Tibial artery (tissue), 4 donors: ENCODE data around the gene ATMIN.

Source experiments
- DNase-seq, 2 donors: peaks; one replicate each; pipeline ENCODE4 v3.0.0-alpha.2; 2019
- H3K27ac ChIP-seq, 2 donors: fragments of 200-600 bp; sonication (generic) in 1 of 2; 1 replicate in 1 of 2; 2 replicates in 1 of 2; pipeline ENCODE4 v1.5.1; 2018 to 2019; ENCODE audit warnings: mild to moderate bottlenecking in 1 of 2
- H3K27me3 ChIP-seq, 2 donors: fragments of 200-600 bp; sonication (generic) in 1 of 2; one replicate each; pipeline versions ENCODE4 v1.5.1 to v1.6.0; 2016 to 2019
- H3K36me3 ChIP-seq, 3 donors: fragments of 200-600 bp; sonication (generic) in 2 of 3; one replicate each; pipeline ENCODE4 v1.5.1; 2016 to 2019; ENCODE audit warnings: mild to moderate bottlenecking in 2 of 3
- H3K4me1 ChIP-seq, 4 donors: fragments of 200-600 bp; sonication (generic) in 2 of 4; 1 replicate in 3 of 4; 2 replicates in 1 of 4; pipeline ENCODE4 v1.5.1; 2016 to 2019
- H3K4me3 ChIP-seq, 2 donors: fragments of 200-600 bp; sonication (generic) in 1 of 2; 1 replicate in 1 of 2; 2 replicates in 1 of 2; pipeline ENCODE4 v1.5.1; 2018 to 2019; ENCODE audit warnings: mild to moderate bottlenecking in 2 of 2
- H3K9me3 ChIP-seq, 3 donors: fragments of 200-600 bp; sonication (generic) in 1 of 3; one replicate each; pipeline ENCODE4 v1.5.1; 2016 to 2019
- intact Hi-C: fragments of 100-400 bp; cut with DNase I; formaldehyde crosslinking; loops from one replicate; pipeline ENCODE4 v1.15.0; 2023; ENCODE audit warnings: low total_unique reads
- TF ChIP-seq, protein P1 (sequence below), 2 experiments: fragments of 200-600 bp in 1 of 2; fragments of 450-650 bp in 1 of 2; IDR thresholded peaks; one replicate each; pipeline ENCODE4 v1.5.1; 2017 to 2019; ENCODE audit warnings: antibody characterized with exemption in 2 of 2, mild to moderate bottlenecking in 1 of 2, moderate library complexity in 1 of 2

Gene ATMIN

DNA sequence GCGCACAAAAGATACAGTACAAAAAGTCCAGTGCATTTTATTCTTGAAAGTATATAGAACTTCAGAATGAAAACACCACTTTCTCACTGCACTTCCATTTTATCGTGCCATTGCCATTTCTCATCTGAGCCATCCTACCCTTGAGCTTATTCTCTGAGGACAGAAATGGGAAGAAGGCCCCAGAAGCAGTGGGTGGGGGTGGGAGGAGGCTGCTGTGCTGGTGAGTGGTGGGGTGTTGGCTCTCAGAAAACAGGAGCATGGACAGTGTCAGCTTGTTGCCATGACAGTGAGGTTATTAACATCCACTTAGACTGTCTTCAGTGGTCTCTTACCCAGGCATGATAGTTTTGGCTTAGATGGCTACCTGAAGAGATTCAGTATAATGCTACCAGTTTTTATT is 4.5 kb downstream of the ATMIN start:
- Histone ChIP-seq H3K9me3 (no peaks in the 10 kb centered on the region), H3K36me3 (peaks cover 40 to 54% (median 41%) of the 10 kb centered on the region in 3 donors), H3K4me3 (no peak overlapping the region), H3K27ac (no peak overlapping the region), H3K27me3 (no peaks in the 10 kb centered on the region), H3K4me1 (peaks cover 0 to 34% (median 15%) of the 10 kb centered on the region in 4 donors)
- TF ChIP-seq, protein P1, sequence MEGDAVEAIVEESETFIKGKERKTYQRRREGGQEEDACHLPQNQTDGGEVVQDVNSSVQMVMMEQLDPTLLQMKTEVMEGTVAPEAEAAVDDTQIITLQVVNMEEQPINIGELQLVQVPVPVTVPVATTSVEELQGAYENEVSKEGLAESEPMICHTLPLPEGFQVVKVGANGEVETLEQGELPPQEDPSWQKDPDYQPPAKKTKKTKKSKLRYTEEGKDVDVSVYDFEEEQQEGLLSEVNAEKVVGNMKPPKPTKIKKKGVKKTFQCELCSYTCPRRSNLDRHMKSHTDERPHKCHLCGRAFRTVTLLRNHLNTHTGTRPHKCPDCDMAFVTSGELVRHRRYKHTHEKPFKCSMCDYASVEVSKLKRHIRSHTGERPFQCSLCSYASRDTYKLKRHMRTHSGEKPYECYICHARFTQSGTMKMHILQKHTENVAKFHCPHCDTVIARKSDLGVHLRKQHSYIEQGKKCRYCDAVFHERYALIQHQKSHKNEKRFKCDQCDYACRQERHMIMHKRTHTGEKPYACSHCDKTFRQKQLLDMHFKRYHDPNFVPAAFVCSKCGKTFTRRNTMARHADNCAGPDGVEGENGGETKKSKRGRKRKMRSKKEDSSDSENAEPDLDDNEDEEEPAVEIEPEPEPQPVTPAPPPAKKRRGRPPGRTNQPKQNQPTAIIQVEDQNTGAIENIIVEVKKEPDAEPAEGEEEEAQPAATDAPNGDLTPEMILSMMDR (IDR thresholded peaks at IDR 0.05), result no peak
- no peak for DNase-seq
- intact Hi-C loops, result no loop called here

DNA sequence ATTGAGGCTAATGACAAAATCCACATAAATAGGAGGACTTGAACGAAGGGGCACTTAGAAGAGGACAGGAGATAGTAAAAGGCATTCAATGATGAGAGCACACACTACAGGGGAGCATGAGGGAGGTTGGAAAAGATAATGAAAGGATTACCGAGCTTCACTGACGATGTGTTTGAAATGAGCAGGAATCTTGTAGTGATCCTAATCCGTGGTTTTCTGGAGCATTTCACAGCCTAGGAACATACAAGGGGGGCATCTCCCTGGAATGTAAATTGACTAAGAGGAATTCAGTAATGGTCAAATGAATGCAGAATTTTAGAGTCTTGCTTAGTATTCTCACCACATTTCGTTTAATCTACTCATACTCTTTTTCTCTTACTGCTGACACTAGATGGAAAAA is 5.2 kb downstream of the ATMIN start:
- Histone ChIP-seq H3K27ac (no peak overlapping the region), H3K36me3 (peaks cover 46 to 61% (median 47%) of the 10 kb centered on the region in 3 donors), H3K4me1 (peaks cover 0 to 34% (median 14%) of the 10 kb centered on the region in 4 donors), H3K27me3 (no peaks in the 10 kb centered on the region), H3K9me3 (no peaks in the 10 kb centered on the region), H3K4me3 (no peak overlapping the region)
- DNase-seq, result no peak
- TF ChIP-seq, protein P1 (IDR thresholded peaks at IDR 0.05), result no peak
- intact Hi-C loops, result no loop called here

DNA sequence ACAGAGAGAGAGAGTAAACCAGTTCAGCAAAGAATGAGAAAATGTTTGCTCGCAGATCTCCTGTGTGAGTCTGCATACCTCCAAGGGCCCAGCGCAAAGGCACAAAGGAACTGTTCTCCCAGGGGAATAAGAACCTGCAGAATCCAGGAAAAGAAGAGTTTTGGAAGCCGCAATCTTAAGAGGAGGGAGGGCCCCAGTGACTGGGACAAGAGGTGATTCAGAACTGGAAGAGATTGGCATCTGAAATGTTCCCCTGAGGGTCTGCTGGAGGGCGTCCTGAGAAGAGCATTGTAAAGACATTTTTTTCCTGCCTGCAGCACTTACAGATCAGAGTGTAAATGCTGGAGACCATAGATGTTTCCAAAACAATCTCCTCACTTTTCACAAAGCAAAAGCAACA is 6.1 kb downstream of the ATMIN start:
- H3K4me3 ChIP-seq, result no peak overlapping the region
- H3K9me3 ChIP-seq, result no peaks in the 10 kb centered on the region
- H3K36me3 ChIP-seq, result peaks cover 46 to 63% (median 47%) of the 10 kb centered on the region in 3 donors
- peaks cover 0 to 30% (median 11%) of the 10 kb centered on the region in 4 donors for H3K4me1 ChIP-seq
- no peak overlapping the region for H3K27ac ChIP-seq
- TF ChIP-seq, protein P1 (IDR thresholded peaks at IDR 0.05), result no peak
- no peak for DNase-seq
- intact Hi-C loops, result no loop called here
- no peaks in the 10 kb centered on the region for H3K27me3 ChIP-seq

DNA sequence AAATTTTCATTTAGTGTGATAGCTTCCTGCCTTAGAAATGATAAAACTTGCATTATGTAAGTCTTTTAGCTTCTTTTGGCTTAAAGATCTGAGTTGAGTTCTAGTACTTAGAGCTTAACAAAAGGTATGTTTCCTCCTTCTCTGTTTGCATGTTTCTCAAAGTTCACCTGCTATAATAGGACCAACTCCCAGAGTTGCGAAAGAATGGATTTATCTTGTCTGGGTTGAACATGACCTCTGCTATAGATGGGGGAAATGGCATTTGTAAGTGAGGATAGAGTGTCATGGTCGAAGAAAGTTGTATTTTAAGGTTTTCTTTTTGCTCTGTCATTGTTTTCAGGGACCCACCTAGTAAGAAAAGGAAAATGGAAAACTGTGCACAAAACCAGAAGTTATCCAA is 7.2 kb downstream of the ATMIN start:
- peaks cover 46 to 63% (median 47%) of the 10 kb centered on the region in 3 donors for H3K36me3 ChIP-seq
- peaks cover 0 to 19% (median 3%) of the 10 kb centered on the region in 4 donors for H3K4me1 ChIP-seq
- no peak overlapping the region for H3K27ac ChIP-seq
- H3K27me3 ChIP-seq, result no peaks in the 10 kb centered on the region
- H3K9me3 ChIP-seq, result no peaks in the 10 kb centered on the region
- TF ChIP-seq, protein P1 (IDR thresholded peaks at IDR 0.05), result no peak
- no peak overlapping the region for H3K4me3 ChIP-seq
- no peak for DNase-seq
- intact Hi-C loops, result no loop called here

DNA sequence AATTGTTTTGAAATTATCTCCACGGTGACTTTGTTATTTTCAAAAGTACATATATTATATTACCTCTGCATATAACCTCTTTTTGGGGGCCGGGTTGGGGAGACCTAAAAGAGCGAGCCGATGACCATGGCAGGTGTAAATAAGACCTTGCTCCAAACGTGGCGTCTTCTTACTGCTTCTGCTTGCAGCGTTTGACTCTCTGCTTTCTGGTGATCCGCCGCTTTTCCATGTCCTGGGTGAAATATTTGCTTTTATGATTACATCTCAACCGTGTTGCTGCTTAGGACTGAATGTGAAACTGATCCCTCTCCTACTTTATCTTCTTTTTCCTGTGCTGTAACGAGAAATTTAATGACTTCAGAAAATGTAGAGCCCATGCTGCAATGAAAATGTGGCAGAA is 18.1 kb downstream of the ATMIN start:
- peaks cover 4 to 10% (median 10%) of the 10 kb centered on the region in 3 donors for H3K9me3 ChIP-seq
- H3K4me3 ChIP-seq, result no peak overlapping the region
- no peaks in the 10 kb centered on the region for H3K4me1 ChIP-seq
- intact Hi-C loops, result no loop called here
- no peaks in the 10 kb centered on the region for H3K27me3 ChIP-seq
- H3K27ac ChIP-seq, result no peak overlapping the region
- TF ChIP-seq, protein P1 (IDR thresholded peaks at IDR 0.05), result no peak
- H3K36me3 ChIP-seq, result no peaks in the 10 kb centered on the region
- DNase-seq, result no peak
